Type B pancreatic cell (in vitro differentiated cells): ENCODE results near the gene TSPAN4. TPM values are rescaled to one million over a fixed set of nuclear protein-coding genes. Genes with fewer than 3 reads are reported as not detected.

ENCODE experiments used
- DNase-seq: peaks from one replicate; pipeline ENCODE4 v3.0.0; 2021; ENCODE audit warnings: mixed read lengths; ENCODE audit not compliant: unreplicated experiment; ENCODE audit errors: extremely low spot score
- H3K27ac Mint-ChIP-seq: 2 replicates; pipeline ENCODE4 v1.8.0; 2021; ENCODE audit warnings: mild to moderate bottlenecking, mixed read lengths
- H3K27me3 Mint-ChIP-seq: 2 replicates; pipeline ENCODE4 v1.8.0; 2021; ENCODE audit warnings: mixed read lengths
- H3K36me3 Mint-ChIP-seq: 2 replicates; pipeline ENCODE4 v1.8.0; 2021; ENCODE audit warnings: mixed read lengths
- H3K4me1 Mint-ChIP-seq: one replicate; pipeline ENCODE4 v1.8.0; 2021; ENCODE audit warnings: mixed read lengths; ENCODE audit not compliant: unreplicated experiment
- H3K4me3 Mint-ChIP-seq: 2 replicates; pipeline ENCODE4 v1.8.0; 2021; ENCODE audit warnings: mild to moderate bottlenecking, mixed read lengths
- H3K9me3 Mint-ChIP-seq: 2 replicates; pipeline ENCODE4 v1.8.0; 2021; ENCODE audit warnings: mixed read lengths
- total RNA-seq: library from RNA; stranded (reverse); gene quantifications from 2 replicates; pipeline ENCODE4 v1.2.1, GENCODE V29; 2021; ENCODE audit warnings: low replicate concordance
- TF ChIP-seq, protein P1 (sequence below): fragments of 200-600 bp; sonication (generic); conservative IDR thresholded peaks from 2 replicates; pipeline ENCODE4 v1.5.0; 2021; ENCODE audit warnings: antibody characterized with exemption, mild to moderate bottlenecking

TSPAN4 gene
- total RNA-seq, 1 donor from 2014 or later = 43.2 TPM

DNA sequence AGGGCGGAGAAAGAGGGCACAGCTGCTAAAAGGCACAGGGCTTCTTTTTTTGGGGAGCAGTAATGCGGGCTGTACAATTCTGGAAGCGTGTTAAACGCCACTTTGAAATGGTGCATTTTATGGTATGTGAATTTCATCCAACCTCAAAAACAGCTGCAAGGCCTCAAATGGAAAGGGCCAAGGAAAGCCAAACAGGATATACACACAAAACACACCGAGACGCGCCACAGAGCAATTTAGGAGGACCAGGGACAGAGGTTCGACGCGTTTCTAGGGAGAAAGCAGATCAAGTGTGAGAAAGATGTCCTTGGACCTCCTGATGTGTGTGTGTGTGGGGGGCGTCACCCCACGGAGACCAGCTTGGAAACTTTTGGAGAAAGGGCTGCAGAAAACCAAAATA lies 31.1 kb downstream of the TSPAN4 start:
- no peaks in the 10 kb centered on the region for H3K27me3 Mint-ChIP-seq

DNA sequence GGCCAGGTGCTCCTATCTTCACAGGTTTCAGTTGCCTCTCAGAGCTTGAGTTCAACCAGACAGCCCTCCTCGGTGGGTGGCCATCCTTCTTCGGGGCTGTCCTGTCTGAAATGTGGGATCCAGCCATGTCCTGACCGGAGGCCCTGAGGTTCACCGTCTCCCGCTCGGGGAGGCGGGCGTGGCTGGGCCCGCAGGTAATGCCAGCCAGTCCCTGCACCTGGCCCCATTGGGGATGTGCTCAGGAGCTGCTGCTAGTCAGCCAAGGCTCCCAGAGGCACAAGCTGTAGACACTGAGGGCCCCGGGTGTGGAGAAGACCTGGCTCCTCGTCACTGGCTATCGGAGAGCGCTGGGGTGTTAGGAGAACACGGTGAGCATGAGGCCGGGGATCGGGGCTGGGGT lies 32.6 kb downstream of the TSPAN4 start:
- Mint-ChIP-seq H3K9me3 (no peaks in the 10 kb centered on the region), H3K4me3 (no peak overlapping the region), H3K27me3 (no peaks in the 10 kb centered on the region), H3K4me1 (peaks cover 7% of the 10 kb centered on the region), H3K36me3 (peaks cover 4% of the 10 kb centered on the region), H3K27ac (no peak overlapping the region)
- no peak for DNase-seq
- TF ChIP-seq, protein P1, sequence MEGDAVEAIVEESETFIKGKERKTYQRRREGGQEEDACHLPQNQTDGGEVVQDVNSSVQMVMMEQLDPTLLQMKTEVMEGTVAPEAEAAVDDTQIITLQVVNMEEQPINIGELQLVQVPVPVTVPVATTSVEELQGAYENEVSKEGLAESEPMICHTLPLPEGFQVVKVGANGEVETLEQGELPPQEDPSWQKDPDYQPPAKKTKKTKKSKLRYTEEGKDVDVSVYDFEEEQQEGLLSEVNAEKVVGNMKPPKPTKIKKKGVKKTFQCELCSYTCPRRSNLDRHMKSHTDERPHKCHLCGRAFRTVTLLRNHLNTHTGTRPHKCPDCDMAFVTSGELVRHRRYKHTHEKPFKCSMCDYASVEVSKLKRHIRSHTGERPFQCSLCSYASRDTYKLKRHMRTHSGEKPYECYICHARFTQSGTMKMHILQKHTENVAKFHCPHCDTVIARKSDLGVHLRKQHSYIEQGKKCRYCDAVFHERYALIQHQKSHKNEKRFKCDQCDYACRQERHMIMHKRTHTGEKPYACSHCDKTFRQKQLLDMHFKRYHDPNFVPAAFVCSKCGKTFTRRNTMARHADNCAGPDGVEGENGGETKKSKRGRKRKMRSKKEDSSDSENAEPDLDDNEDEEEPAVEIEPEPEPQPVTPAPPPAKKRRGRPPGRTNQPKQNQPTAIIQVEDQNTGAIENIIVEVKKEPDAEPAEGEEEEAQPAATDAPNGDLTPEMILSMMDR = no peak

More for the DNA sequence above, 31.1 kb downstream of the TSPAN4 start:
- no peak for DNase-seq
- no peaks in the 10 kb centered on the region for H3K9me3 Mint-ChIP-seq
- H3K4me3 Mint-ChIP-seq = no peak overlapping the region
- peaks cover 4% of the 10 kb centered on the region for H3K36me3 Mint-ChIP-seq
- H3K27ac Mint-ChIP-seq = peak overlapping the region; percentile 56
- peaks cover 7% of the 10 kb centered on the region for H3K4me1 Mint-ChIP-seq
- TF ChIP-seq, protein P1 = no peak

DNA sequence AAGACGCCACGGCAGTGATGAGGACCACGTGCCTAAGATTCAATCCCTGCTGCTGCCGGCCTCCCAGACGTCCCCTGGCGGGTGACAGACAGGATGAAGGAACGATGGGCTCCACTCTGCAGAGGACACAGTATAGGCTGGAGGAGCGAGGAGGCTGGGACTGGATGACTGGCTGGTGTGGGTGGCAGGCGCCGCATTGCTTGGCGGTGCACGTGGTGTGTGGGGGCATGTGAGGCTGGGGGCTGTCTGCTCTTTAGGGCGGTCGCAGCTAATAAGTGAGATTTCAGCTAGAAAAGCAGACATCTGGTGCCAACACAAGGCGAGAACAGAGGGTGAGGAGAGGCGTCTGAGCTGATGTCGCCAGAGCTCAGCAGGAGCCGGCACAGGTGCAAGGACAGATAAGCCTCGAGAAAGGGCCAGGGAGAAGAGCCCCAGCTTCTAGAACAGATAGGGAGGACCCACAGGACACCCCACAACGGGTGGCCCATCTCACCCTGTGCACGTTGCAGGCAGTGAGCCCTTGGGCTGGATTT lies 33.2 kb downstream of the TSPAN4 start:
- Mint-ChIP-seq H3K27me3 (no peaks in the 10 kb centered on the region), H3K4me3 (no peak overlapping the region), H3K4me1 (peaks cover 7% of the 10 kb centered on the region), H3K27ac (no peak overlapping the region), H3K36me3 (peaks cover 4% of the 10 kb centered on the region), H3K9me3 (no peaks in the 10 kb centered on the region)
- DNase-seq = no peak
- TF ChIP-seq, protein P1 = no peak

DNA sequence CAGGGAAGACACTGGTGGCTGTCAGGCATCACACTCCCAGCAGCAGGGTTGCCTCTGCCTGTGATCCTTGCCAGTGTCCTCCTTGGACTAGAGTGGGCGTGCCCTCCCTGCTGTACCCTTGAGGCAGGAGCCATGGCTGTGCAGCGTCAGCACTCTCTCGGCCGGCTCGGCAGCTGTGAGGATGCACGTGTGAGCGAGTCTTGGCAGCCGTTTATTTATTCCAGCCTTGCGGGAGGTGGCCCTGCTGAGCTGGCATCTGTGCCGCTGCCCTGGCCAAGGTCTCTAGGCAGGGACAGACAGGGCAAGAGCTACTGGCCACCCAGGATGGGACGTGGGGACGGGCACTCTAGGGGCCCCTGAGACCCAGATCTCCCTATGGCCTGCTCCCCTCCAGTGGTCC lies 33.9 kb downstream of the TSPAN4 start:
- Mint-ChIP-seq H3K27me3 (no peaks in the 10 kb centered on the region), H3K4me1 (peaks cover 7% of the 10 kb centered on the region), H3K27ac (no peak overlapping the region), H3K36me3 (peaks cover 4% of the 10 kb centered on the region), H3K9me3 (no peaks in the 10 kb centered on the region), H3K4me3 (no peak overlapping the region)
- TF ChIP-seq, protein P1 = no peak
- no peak for DNase-seq

DNA sequence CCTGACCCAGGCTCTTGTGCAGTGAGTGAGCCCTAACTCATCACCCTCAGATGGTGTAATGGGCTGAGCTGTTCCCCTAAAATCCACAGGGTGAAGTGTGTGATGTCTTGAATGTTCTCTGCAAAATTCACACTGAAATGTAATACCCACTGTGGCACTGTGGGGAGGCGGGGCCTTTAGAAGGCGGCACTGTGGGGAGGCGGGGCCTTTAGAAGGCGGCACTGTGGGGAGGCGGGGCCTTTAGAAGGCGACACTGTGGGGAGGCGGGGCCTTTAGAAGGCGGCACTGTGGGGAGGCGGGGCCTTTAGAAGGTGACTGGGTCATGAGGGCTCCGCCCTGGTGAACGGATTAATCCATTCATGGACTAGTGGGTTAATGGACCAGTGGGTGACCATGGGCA lies 34.9 kb downstream of the TSPAN4 start:
- no peak for DNase-seq
- H3K27ac Mint-ChIP-seq = no peak overlapping the region
- H3K36me3 Mint-ChIP-seq = peaks cover 7% of the 10 kb centered on the region
- H3K4me1 Mint-ChIP-seq = peaks cover 7% of the 10 kb centered on the region
- no peaks in the 10 kb centered on the region for H3K9me3 Mint-ChIP-seq
- no peaks in the 10 kb centered on the region for H3K27me3 Mint-ChIP-seq
- H3K4me3 Mint-ChIP-seq = no peak overlapping the region
- TF ChIP-seq, protein P1 = no peak

DNA sequence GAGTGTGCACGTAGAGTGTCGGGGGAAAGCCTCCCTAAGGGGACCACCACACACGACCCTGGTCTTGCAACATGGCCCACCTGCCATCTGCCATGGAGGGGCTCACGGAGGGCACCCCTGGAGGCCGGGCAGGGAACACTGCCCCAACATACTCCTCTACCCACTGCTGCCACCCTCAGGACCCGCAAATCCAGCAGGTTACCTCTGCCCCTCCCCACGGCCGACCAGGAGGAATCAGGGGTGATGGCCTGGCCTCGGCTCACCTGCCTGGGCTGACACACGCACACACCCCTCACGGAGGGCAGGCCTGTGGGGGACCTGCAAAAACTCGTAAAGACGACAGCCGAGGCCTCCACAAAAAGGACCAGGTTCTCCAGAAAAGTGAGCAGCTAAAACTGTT lies 37.8 kb downstream of the TSPAN4 start:
- no peaks in the 10 kb centered on the region for H3K9me3 Mint-ChIP-seq
- no peaks in the 10 kb centered on the region for H3K4me1 Mint-ChIP-seq
- DNase-seq = no peak
- H3K36me3 Mint-ChIP-seq = peaks cover 3% of the 10 kb centered on the region
- no peaks in the 10 kb centered on the region for H3K27me3 Mint-ChIP-seq
- H3K4me3 Mint-ChIP-seq = no peak overlapping the region
- TF ChIP-seq, protein P1 = no peak
- H3K27ac Mint-ChIP-seq = no peak overlapping the region
